A673 (cell line): ENCODE data around the gene FOXO1.

Experiments used
- CTCF ChIP-seq: fragments of 300-800, 200-600 bp; sonication (generic); conservative IDR thresholded peaks from 2 replicates; pipeline ENCODE4 v1.5.1; 2017; ENCODE audit warnings: low read depth, mild to moderate bottlenecking, antibody characterized with exemption, low read length, moderate library complexity, mixed read lengths
- EZH2 ChIP-seq: fragments of 200-600 bp; sonication (generic); IDR thresholded peaks from 2 replicates; pipeline ENCODE4 v1.6.1; 2017; ENCODE audit warnings: borderline replicate concordance, low read depth, mild to moderate bottlenecking, mixed read lengths, antibody characterized with exemption, low read length; ENCODE audit not compliant: poor library complexity, severe bottlenecking

GRCh38 chr13:40572961-40573360 lies 93.5 kb downstream of the FOXO1 start:
- TF ChIP-seq EZH2 (no peak), CTCF (no peak)
